Measurements from ENCODE around the gene INPP5A.

Gene INPP5A

DNA sequence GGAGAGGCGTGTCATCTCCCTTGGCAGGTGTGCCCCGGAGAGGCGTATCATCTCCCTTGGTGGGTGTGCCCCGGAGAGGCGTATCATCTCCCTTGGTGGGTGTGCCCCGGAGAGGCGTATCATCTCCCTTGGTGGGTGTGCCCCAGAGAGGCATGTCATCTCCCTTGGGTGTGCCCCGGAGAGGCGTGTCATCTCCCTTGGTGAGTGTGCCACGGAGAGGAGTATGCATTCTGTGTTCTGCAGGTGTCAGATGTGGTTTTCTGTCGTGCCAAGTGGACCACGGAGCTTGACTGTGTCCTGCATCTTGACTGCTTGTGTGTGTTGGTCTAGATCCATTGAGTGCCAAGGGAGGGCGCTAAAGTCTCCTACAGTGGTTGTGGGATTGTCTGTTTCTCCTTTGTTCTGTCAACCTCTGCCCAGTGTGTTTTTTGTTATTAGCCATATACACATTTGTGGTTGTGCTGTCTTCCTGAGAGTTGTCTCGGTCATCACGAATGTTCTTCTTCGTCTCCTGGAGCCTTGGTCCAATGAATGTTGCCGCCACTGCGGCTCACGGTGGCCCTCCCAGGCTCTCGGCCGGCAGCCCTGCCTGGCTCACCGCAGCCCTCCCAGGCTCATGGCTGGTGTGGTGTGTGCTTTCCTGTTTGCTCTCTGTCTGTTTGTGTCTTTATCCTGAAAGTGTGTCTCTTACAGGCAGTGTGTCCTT, 96.8 kb downstream of the INPP5A start:
- no peak for DNase-seq

DNA sequence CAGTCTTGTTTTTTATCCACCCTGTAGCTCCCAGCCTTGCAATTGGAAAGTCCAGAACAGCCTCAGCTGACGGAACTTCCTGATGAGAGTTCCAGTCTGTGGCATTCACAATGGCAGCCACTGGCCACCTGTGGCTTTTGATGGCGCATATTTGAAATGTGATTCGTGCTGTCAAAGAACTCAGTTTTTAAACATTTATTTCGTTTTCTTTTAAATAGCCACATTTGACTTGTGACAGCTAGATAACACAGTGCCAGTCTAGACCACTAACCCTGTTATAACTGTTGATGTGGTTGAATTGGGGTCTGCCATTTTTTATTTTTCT, 97.3 kb downstream of the INPP5A start:
- no peak for DNase-seq

DNA sequence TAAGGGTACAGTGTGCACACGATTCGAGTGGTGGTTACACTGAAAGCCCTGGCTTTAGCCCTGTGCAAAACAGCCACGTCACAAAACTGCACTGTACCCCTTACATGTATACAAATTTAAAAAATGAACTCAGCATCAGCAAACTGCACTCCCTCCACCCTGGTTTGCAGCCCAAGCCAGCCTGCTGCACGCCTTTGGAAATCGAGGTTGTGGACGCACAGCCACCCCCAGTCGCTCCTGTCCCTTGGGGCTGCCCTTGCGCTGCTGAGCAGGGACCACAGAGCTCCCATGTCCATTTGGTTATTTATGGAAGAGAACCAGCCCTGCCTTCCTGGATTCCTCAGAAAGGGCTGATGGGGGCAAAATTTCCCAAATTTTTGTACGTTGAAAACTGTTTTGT, 98.8 kb downstream of the INPP5A start:
- DNase-seq: no peak

DNA sequence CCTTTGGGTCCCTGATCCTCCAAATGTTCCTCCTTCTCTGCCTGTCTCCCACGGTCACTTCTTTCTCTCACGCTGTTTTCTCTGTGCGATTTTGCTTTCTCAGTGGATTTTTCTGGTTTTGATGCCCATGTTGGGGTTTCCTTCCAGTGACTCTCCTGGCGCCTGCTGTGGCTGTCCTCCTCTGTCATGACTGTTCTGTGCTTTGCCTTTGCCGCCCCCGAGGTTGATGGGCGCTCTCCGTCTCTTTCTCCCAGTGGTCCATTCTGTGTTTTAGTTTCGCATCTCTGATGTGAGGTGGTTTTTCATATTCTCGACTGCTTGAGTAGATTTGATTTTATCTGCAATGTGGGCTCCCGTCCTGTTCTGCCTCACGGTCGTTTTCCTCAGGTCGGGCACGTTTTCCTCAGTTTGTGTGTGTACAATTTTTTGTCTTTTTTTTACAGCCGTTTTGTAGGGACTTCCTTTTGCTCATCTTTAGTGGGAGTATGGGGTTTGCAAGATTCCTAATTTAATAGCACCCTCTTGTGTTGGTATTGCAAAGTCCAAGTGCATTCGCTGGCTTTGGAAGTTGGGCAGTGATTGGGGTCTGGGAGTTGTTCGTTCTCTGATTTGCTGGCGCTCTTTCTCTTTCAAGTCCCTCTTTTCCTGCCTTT, 100.0 kb downstream of the INPP5A start:
- no peak for DNase-seq

DNA sequence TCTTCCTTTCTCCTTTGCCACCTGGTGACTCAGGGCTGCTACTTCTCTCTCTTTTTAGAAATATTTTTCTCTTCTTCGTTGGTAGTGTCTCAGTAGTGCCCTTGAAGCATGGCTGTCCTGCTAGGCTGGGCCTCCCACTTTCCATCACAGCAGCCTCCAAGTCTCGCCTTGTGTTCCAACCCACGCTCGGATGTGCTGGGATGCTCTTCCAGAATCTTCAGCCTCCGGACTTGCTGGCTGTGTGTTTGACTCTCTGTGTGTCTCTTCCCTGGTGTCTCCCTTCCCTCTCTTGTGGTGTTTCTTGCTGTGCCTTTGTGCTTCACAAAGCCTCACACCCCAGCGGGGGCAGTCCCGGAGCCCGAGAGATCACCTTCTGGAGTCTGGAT, 100.5 kb downstream of the INPP5A start:
- no peak for DNase-seq

DNA sequence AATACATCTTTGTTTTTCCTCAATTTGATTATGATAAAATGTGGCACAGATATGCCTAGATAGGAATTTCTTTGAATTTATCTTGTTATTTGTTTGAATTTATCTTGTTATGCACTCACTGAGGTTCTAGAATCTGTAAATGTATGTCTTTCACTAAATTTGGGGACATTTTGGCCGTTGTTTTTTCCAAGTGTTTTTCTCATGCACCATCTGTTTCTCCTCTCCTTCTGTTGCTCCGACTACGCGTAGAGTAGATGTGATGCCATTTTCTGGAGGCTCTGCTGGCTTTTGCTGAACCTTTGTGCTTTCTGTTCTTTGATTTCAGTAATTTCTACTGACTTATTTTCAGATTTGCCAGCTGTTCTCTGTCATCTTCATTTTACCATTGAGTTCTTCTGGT, 101.9 kb downstream of the INPP5A start:
- no peak for DNase-seq

DNA sequence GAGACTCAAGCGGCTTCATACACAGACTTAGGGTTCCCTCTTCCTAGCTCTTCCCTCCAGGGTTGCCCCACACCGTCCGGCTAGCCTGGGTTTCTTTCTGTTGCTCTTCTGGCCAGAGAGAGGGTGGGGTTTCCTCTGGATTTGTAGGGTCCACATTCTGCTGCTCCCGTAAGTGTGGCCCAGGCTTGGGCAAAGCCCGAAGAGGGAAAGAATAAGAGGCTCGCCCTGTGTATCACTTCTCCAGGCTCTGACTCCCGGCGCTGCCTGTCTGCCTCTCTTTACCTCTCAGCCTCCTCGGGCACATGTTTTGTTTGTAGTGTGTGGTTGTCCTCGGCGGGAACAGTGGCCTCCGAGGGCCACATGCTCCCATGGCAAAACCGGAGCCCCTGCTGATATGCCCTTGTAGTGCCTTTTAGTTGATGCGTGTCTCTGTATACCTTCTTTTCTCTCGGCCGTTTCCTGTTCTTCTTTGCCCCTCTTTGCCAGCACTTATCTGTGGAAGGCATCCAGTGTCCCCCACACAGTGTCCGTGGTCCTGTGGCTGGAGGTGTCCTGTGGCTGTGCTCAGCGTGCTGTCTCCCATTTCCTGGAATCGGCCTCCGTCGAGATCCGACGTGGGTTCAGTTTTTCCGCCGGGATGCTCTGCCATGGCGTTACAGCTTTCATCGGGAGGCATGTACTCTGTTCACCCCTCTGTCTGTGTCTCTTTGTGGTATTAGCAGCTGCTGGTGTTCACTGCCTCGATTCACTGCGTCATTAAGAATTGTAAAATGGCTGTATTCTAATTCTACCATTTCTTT, 102.9 kb downstream of the INPP5A start:
- DNase-seq: no peak

DNA sequence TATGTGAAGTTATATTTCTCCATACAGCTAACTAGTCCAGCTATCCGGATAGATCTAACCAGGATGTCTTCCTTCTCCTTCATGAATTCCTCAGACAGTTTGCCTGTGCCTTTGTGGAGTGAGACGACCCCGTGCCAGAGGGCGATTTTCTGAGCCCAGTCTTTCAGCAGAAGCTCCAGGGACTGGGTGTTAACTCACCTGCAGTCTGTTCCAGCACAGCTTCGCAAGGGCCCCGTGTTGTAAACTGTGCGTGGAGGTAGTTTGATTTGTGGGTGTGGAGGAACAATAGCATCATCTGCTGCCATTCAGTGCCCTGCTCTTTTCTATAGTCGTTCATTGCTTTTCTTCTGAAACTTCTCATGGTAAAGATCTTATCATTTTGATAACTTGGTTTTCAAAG, 103.8 kb downstream of the INPP5A start:
- DNase-seq: no peak

DNA sequence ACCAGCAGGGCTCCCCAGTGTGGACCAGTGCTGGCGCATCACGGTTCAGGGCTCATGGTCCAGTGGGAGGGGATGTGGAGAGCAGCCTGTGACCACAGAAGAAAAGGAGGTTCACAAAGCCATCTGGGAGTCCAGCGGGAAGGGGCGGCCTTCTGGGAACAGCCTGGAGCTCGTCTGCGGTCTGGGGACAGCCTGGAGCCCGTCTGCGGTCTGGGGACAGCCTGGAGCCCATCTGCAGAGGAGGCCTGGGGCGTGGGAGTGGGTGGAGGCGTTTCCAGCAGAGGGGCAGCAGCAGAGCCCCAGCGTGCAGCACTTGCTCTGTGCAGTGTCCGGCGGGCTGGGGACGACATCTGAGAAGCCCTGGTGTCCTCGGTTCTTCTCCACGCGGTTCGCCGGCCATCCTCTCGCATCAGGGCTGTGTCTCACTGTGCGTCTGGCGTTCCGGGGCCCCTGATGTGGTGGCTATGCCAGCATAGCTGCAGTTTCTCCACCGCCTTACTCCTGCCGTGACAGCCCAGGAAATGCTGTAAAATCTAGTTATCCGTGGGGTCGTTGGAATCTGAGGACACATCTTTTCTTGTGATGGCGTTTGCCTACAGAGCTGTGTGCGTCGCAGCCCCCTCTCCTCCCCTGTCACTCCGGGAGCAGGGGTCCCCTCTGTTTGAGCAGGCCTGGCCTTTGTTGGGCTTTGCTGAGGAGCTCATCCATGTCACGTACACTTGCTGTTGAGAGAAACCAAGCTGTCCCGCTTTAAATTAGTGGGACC, 104.6 kb downstream of the INPP5A start:
- DNase-seq: no peak

DNA sequence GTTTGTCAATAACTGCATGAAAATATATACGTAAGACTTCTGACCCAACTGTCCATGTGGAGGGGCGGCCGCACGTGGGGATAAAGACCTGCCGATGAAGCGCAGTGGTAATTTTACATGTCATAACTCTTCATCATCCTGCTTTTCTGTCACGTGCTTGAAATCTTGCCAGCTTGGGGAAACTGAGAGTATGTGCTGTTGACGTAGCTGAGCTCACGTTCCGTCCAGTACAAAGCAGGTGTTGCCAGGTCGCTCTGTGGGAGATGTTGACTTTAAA, 105.1 kb downstream of the INPP5A start:
- no peak for DNase-seq

DNA sequence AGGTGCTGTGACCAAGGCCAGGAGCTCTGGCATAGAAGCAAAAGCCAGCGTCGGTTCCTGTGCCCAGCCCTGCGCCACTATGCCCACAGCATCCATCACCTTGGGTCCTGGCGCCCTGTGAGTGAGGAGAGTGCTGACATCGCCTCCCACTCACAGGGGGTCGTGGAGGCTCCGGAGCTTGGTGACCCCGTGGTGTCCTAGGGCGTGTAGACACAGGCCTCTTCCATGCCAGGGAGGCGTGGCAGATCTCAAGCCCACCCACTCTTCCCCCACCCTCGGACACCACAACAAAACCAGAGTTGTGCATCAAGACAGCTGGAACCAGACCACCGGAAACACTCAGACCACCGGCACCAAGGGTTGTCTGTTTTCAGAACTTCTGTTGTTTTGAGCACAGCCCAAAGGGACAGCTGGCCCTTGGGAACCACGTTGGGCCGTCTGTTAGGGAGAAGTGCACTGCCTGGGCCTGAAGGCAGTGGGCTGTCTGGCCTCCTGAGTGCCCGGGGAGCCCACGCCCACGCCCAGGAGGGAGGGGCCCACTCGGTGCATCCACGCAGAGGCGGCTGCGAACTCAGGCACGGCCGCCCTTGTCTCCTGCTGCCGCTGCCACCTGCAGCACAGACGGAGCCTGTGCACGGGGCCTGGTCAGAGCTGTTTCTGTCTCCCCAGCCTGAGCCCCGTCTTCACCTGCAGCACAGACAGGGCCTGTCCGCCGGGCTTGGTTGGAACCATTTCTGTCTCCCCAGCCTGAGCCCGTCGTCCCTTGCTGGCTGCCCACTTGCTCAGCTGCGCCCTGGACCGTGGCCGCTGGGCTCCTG, 106.3 kb downstream of the INPP5A start:
- DNase-seq: no peak

DNA sequence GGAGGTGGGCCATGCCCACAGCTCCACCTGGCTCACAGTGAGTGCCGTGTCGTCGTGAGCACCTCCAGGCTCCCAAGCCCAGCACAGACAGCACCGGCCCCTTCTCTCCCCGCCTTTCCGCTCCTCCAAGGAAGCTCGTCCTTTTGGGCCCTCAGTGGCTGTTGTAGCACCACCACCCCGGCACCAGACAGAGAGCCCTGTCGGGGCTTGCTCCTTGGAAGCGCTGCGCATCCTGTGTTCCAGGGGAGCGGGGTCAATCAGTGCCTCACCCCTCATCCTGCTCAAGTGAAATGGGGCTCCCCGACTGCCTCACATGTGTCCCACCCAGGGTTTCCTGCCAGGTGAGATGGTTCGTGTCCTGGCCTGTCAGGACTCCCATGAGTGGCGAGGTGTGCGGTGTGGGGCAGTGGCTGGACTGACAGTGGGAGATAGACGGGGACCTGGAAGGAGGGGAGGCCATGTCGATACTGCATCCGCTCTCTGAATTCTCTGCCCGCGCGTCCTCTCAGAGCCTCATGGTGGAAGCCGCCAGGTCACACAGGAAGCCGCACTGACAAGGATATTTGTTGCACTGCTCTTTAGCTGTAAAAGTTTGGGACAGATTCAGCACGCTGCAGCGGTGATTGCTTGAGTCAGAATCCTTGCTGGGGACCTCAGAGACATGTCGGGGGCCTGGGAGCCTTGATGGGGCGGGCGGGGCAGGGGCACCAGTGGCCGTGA, 107.1 kb downstream of the INPP5A start:
- no peak for DNase-seq

DNA sequence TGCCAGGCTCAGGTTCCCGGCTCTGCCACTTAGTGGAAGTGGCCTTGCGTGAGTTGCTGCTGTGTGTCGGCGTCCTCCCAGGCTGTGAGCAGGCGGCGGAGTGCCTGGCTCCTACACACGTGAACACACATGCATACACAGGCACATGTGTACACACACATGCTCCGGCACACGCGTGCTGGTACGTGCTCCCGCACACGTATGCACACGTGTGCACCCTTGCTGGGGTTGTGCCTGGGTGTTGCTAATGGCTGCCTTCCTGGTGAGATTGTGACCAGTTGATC, 107.6 kb downstream of the INPP5A start:
- no peak for DNase-seq

DNA sequence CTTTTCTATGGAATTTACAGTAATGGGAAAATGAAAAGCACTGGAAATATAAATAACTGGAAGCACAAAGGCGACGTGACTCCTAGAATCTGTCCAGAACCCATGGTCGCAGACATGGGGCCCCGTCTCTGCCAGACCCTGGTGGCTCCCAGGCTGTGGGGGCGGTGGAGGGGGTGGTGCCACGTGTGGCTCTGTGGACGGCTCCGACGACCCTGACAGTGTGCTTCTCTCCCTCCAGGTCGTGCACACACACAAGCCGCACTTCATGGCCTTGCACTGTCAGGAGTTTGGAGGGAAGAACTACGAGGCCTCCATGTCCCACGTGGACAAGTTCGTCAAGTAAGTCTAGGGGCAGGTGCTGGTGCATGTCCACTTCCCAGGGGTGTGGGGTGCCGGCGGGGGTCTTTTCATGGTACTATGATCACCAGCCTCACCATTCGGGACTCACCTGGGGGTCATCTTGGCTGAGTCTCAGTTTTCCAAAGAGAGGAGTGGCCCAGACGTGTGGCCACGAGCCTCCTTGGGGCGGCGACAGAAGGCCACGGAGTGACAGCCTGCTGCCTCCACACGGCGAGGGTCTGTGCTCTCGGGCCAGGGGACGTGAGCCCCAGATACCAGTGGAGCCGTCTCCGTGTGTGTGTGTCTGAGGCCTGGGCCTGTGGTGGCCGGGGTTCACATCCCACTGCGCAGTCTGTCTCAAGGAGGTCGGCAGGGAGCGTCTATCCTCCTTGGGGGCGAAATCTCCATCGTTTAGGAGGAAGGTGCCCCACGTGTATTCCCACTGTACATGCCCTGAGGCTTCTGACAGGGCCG, 108.2 kb downstream of the INPP5A start:
- DNase-seq: no peak

DNA sequence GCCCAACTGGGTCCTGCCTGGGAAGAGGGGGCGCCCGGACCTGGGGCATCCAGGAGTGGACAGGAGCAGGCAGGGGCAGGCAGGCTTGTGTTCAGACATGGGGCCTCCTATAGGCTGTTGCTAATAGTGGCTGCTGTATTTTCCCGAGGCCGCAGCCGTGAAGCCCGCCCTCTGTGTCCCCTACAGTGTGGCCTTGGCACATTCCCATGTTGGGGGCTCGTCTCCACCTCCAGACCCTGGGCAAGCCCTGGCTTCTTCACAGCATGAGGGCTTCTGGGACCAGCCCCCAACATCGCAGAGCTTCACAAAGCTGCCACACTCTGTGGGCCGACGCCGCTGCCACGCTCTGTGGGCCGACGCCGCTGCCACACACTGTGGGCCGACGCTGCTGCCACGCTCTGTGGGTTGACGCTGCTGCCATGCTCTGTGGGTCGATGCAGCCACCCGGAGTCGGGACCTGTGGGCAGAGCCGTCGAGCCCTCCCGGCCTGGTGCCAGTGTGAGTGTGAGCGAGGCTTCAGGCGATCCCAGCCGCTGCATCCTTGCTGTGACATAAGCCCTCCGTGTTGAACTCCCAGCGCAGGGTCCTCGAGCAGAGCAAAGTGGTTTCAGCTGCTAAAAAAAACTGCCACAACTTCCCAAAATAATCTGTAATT, 109.0 kb downstream of the INPP5A start:
- no peak for DNase-seq

DNA sequence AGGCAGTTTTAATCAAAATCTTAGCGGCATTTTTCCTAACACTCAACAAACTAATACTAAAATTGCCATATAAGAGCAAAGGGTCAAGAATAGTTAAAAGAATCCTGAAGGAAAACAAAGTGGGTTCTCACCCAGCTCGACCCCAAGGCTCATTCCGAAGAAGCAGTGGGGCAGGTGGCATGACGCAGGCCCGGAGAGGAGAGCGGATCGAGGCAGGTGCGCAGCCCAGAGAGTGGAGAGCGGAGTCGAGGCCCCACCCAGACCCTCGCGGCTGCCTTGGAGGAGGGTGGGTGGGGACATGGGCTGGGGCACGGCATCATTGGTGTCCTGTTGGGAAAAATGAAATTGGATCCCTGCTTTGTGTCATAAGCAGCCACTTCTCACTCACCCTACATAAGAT, 109.8 kb downstream of the INPP5A start:
- no peak for DNase-seq

DNA sequence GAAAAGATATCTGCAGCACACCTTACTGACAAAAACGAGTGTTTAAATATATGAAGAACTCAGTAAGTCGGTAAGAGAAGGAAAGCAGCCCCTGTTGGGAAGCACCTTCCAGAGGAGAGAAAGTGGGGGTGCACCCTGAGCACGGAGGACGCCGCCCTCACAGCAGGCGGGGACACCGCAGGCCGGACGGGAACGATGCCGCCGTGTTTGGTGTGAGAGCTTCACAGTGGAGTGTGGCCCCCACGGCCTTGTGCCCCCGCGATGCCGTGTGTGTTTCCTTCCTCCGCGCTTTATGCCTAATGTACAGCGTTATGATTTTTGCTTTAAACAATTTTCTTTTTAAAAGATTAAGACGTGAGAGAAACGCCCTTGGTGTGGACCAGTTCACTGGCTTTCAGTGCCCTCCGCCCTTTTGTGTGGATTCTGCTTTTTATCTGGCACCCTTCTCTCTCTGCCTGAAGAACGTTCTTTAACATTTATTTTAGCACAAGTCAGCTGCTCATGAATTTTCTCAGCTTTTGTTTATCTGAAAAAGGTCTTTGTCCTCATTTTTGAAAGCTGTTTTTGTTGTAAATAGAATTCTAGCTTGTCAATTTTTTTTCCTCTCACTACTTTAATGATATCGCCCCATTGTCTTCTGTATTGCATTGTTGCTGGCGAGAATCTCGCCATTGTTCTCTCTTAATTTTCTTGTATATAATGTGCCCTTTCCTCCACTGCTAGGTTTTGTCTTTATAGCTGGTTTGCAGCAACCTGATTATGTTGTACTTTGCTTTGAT, 110.7 kb downstream of the INPP5A start:
- no peak for DNase-seq

DNA sequence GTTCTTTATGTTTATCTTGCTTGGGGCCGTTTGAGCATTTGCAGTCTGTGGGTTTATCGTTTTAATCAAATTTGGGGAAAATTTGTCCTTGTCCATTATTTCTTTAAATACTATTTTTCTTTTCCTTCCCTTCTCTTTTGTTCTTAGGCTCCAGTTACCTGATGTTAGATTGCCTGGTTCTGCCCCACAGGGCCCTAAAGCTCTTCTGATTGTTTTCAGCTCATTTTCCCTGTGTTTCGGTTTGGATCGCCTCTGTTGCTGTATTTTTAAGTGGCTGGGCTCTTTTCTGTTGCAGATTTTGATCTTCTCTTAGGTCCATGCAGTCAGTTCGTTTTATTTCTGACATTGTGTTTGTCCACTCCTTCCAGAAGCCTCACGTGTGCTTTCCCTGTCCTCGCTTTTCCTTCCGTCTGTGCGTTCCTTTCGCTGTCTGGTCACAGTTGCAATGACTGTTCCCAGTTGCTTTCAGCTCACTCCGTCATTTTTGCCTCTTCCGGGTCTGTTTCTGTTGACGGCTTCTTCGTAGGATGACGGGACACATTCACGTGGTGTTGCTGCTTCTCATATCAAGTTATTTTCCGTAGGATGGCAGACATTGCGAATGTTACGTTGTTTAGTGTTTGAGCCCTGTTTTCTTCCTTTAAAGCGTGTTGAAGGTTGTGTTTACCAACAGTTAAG, 111.4 kb downstream of the INPP5A start:
- DNase-seq: no peak

DNA sequence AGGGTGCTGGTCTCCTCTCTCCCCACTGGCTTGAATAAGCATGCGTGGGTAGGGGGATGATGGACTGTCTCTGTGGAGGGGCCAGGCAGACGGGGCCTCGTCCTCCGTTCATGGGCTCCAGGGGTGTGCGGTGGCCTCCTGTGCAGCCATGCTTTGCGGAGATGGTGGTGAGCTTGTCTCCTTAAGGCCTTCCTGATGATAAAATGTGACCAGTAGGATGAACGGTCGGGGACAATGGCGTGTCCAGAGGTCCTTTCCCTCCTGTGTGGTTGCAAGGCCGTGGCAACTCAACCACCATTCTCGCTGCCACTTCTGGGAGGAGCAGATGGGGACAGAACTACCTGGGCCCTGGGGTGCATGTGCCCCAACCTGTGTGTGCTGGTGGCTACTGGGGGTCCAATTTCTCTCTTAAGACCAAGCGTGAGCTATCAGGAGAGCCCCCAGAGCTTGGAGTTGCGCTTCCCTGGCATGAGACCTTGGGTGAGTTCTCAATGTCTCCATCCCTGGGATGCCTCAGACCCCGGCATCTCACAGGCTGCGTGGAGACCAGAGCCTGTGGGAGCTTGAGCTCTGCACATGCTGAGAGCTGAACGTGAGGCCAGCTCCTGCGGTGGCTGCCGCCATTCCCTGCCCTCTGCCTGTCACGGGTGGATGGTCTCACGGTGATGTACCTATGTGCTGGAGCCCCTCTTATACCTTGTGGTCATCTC, 112.2 kb downstream of the INPP5A start:
- DNase-seq: no peak

All from activated gamma-delta T cell (primary cell).